ENCODE measurements around the gene SH3GL3.

Gene SH3GL3

DNA sequence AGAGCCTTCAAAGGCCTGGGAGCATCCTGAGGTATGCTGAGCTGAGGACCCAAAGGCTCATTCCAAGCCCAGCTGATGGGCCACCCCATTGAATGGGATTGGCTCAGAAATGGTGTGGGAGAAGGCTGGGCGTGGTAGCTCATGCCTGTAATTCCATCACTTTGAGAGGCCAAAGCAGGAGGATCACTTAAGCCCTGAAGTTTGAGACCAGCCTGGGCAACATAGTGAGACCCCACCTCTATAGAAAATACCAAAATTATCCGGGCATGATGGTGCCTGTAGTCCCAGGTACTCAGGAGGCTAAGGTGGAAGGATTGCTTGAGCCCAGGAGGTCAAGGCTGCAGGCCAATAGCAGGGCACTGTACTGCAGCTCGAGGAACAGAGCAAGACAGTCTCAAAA lies 163.0 kb downstream of the SH3GL3 start:
- no peaks in the 10 kb centered on the region for H3K9me3 ChIP-seq (replicated peaks in 1 of 2; ENCODE audit: control insufficient read depth in 2 of 2, insufficient read depth in 1 of 2, low read depth in 1 of 2, low read length in 2 of 2)
- H2AFZ ChIP-seq (ENCODE audit: low read length) = no peak overlapping the region
- H2BK5ac ChIP-seq (ENCODE audit: low read length) = no peak overlapping the region
- no peak overlapping the region for H2BK12ac ChIP-seq (ENCODE audit: low read length)
- H3K79me1 ChIP-seq (ENCODE audit: low read depth, low read length) = no peaks in the 10 kb centered on the region
- no peak overlapping the region for H3K9ac ChIP-seq (ENCODE audit: low read depth, low read length, poor library complexity)
- H3K4me3 ChIP-seq (ENCODE audit: low read length in 2 of 2) = no peak overlapping the region
- no peak overlapping the region for H3K4me2 ChIP-seq (ENCODE audit: insufficient read depth, low read length, poor library complexity, severe bottlenecking)
- H3K27me3 ChIP-seq (ENCODE audit: control insufficient read depth in 3 of 3, insufficient read depth in 3 of 3, low read depth in 1 of 3, low read length in 3 of 3) = no peaks in the 10 kb centered on the region
- H3K23ac ChIP-seq (ENCODE audit: low read depth, low read length, poor library complexity) = no peak overlapping the region
- H2AK5ac ChIP-seq (ENCODE audit: low read depth, low read length) = no peak overlapping the region
- no CpG with 5 or more reads among the region's 3 CpGs for WGBS, 2 donors (ENCODE audit: extremely low coverage in 2 of 2, insufficient read length in 2 of 2, insufficient replicate concordance in 1 of 2)
- H3K4me1 ChIP-seq (ENCODE audit: control insufficient read depth in 2 of 2, insufficient read depth in 1 of 2, low read depth in 1 of 2, low read length in 2 of 2) = no peaks in the 10 kb centered on the region
- no peak overlapping the region for H4K91ac ChIP-seq (ENCODE audit: low read depth, low read length, poor library complexity)
- no peak overlapping the region for H3K14ac ChIP-seq (ENCODE audit: low read length)
- H4K8ac ChIP-seq (ENCODE audit: low read depth, low read length) = no peak overlapping the region
- DNase-seq (ENCODE audit: low spot score) = no peak
- no peak overlapping the region for H2BK15ac ChIP-seq (ENCODE audit: low read length)
- H3K18ac ChIP-seq (ENCODE audit: low read length) = no peak overlapping the region
- H3K27ac ChIP-seq (replicated peaks; ENCODE audit: low read length) = no peak overlapping the region
- no peak overlapping the region for H2BK120ac ChIP-seq (ENCODE audit: low read depth, low read length)
- no peaks in the 10 kb centered on the region for H3K36me3 ChIP-seq (replicated peaks in 1 of 2; ENCODE audit: control insufficient read depth in 2 of 2, insufficient read depth in 2 of 2, low read length in 2 of 2)
- H3K4ac ChIP-seq (ENCODE audit: low read length) = no peak overlapping the region

DNA sequence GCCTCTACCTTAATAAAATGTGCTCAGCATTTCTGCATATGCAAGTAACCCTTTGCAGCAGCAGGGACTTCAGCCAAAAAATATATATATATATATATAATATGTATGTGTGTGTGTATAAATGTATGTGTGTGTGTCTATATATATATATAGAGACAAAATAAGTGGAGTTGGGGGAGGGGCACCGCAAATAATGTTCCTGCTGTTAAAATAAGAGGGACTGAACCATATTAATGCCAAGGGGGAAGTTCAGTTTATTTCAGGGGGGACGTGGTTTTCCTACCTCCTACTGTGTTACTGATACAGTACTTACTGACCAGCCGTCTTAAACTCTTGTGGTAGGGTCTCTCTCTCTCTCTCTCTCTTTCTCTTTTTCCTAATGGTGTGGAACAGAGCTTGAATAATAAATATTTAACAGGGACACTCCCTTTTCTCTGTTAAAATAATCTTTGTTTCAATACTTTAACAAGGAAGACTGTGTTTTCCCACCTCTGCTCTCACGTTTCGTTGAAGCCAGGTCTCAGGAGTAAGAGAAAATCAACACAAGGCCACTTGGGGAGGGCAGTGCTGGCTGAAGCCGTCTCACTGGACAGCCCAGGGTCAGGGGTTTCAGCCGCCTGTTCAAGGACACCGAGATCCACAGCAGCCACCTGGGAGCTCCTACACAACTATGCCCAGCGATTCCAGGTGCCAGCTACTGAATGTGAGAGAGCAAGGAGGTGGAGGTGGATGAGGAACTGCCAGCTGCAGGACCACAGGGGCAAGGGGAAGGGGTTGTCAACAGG lies 164.0 kb downstream of the SH3GL3 start:
- H3K27me3 ChIP-seq (ENCODE audit: control insufficient read depth in 3 of 3, insufficient read depth in 3 of 3, low read depth in 1 of 3, low read length in 3 of 3) = no peaks in the 10 kb centered on the region
- no peaks in the 10 kb centered on the region for H3K9me3 ChIP-seq (replicated peaks in 1 of 2; ENCODE audit: control insufficient read depth in 2 of 2, insufficient read depth in 1 of 2, low read depth in 1 of 2, low read length in 2 of 2)
- no peak overlapping the region for H4K91ac ChIP-seq (ENCODE audit: low read depth, low read length, poor library complexity)

DNA sequence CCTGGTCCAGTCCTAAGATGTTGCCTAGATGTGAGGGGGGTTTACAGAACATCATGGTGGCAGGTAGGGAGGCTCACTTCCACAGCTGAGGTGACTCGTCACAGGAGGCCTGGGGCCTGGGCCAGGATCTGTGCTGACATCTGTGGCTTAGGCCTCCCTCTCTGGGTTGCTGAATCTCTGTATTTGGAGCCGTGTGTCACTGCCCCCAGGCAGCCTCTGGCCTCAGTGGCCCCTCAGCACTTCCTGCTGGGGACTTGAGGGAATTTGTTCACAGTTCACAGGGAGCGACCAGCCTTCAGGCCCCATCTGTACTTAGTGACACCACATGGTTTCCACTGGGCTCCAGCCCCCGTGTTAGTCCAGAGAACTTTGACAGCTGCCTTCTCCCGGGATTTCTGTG lies 165.1 kb downstream of the SH3GL3 start:
- Histone ChIP-seq H3K9ac (ENCODE audit: low read depth, low read length, poor library complexity) (no peak overlapping the region), H3K4me3 (ENCODE audit: low read length in 2 of 2) (no peak overlapping the region), H3K23ac (ENCODE audit: low read depth, low read length, poor library complexity) (no peak overlapping the region), H2AK5ac (ENCODE audit: low read depth, low read length) (no peak overlapping the region), H2AFZ (ENCODE audit: low read length) (no peak overlapping the region), H2BK15ac (ENCODE audit: low read length) (no peak overlapping the region), H3K27me3 (ENCODE audit: control insufficient read depth in 3 of 3, insufficient read depth in 3 of 3, low read depth in 1 of 3, low read length in 3 of 3) (no peaks in the 10 kb centered on the region), H3K27ac (replicated peaks; ENCODE audit: low read length) (no peak overlapping the region), H3K9me3 (replicated peaks in 1 of 2; ENCODE audit: control insufficient read depth in 2 of 2, insufficient read depth in 1 of 2, low read depth in 1 of 2, low read length in 2 of 2) (no peaks in the 10 kb centered on the region), H3K4me1 (ENCODE audit: control insufficient read depth in 2 of 2, insufficient read depth in 1 of 2, low read depth in 1 of 2, low read length in 2 of 2) (no peaks in the 10 kb centered on the region), H2BK5ac (ENCODE audit: low read length) (no peak overlapping the region), H4K91ac (ENCODE audit: low read depth, low read length, poor library complexity) (no peak overlapping the region), H4K8ac (ENCODE audit: low read depth, low read length) (no peak overlapping the region), H3K14ac (ENCODE audit: low read length) (no peak overlapping the region), H3K79me1 (ENCODE audit: low read depth, low read length) (no peaks in the 10 kb centered on the region), H3K4ac (ENCODE audit: low read length) (no peak overlapping the region), H3K18ac (ENCODE audit: low read length) (no peak overlapping the region), H3K4me2 (ENCODE audit: insufficient read depth, low read length, poor library complexity, severe bottlenecking) (no peak overlapping the region), H2BK120ac (ENCODE audit: low read depth, low read length) (no peak overlapping the region), H2BK12ac (ENCODE audit: low read length) (no peak overlapping the region), H3K36me3 (replicated peaks in 1 of 2; ENCODE audit: control insufficient read depth in 2 of 2, insufficient read depth in 2 of 2, low read length in 2 of 2) (no peaks in the 10 kb centered on the region)
- DNase-seq (ENCODE audit: low spot score) = no peak
- no CpG with 5 or more reads among the region's 5 CpGs for whole genome bisulfite sequencing, 2 donors (ENCODE audit: extremely low coverage in 2 of 2, insufficient read length in 2 of 2, insufficient replicate concordance in 1 of 2)

More for the DNA sequence above, 164.0 kb downstream of the SH3GL3 start:
- Histone ChIP-seq H3K4me3 (ENCODE audit: low read length in 2 of 2) (no peak overlapping the region), H2BK12ac (ENCODE audit: low read length) (no peak overlapping the region), H3K4me1 (ENCODE audit: control insufficient read depth in 2 of 2, insufficient read depth in 1 of 2, low read depth in 1 of 2, low read length in 2 of 2) (no peaks in the 10 kb centered on the region), H3K4me2 (ENCODE audit: insufficient read depth, low read length, poor library complexity, severe bottlenecking) (no peak overlapping the region), H3K23ac (ENCODE audit: low read depth, low read length, poor library complexity) (no peak overlapping the region), H3K18ac (ENCODE audit: low read length) (no peak overlapping the region), H3K14ac (ENCODE audit: low read length) (no peak overlapping the region), H2BK15ac (ENCODE audit: low read length) (no peak overlapping the region), H2AFZ (ENCODE audit: low read length) (no peak overlapping the region), H2BK120ac (ENCODE audit: low read depth, low read length) (no peak overlapping the region), H3K4ac (ENCODE audit: low read length) (no peak overlapping the region), H3K27ac (replicated peaks; ENCODE audit: low read length) (no peak overlapping the region), H4K8ac (ENCODE audit: low read depth, low read length) (no peak overlapping the region), H2BK5ac (ENCODE audit: low read length) (no peak overlapping the region), H3K79me1 (ENCODE audit: low read depth, low read length) (no peaks in the 10 kb centered on the region), H3K36me3 (replicated peaks in 1 of 2; ENCODE audit: control insufficient read depth in 2 of 2, insufficient read depth in 2 of 2, low read length in 2 of 2) (no peaks in the 10 kb centered on the region), H3K9ac (ENCODE audit: low read depth, low read length, poor library complexity) (no peak overlapping the region), H2AK5ac (ENCODE audit: low read depth, low read length) (no peak overlapping the region)
- no CpG with 5 or more reads among the region's 9 CpGs for WGBS, 2 donors (ENCODE audit: extremely low coverage in 2 of 2, insufficient read length in 2 of 2, insufficient replicate concordance in 1 of 2)
- DNase-seq (ENCODE audit: low spot score) = no peak

DNA sequence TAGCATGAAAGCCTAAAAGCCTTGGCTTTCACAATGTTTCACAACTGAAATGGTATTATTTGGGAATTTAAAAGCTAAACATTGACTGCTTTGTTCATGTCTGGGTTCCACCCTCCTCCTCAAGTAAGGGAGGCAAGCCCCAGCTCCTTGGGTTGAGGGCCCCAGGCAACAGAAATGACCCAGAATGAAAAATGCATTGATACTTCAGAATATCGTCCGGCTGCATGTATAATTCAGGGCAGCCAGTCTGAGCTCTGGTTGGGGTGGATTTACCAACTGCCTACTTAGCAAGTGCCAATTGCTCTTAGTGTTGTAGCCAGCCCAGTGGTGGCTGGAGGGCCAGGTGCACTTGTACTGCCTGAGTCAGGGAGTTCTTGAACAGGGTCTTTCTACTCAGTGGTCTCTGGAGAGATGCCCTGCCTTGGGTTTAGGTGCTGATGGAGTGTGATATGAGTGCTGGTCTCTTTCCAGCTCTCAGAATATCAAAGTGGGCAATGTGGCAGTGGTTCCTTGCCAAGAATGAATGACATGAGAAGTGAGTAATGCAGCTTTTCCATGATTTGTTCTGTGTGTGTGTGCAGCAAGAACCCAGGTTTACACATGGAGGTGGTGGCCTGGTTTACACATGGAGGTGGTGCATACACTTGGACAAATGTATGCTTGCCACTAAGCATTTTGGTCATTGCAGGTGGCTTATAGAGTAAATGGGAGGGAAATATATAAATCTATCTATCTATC lies 165.9 kb downstream of the SH3GL3 start:
- H3K4me3 ChIP-seq (ENCODE audit: low read length in 2 of 2) = no peak overlapping the region
- no peak overlapping the region for H2AK5ac ChIP-seq (ENCODE audit: low read depth, low read length)
- H3K23ac ChIP-seq (ENCODE audit: low read depth, low read length, poor library complexity) = no peak overlapping the region
- H3K9me3 ChIP-seq (replicated peaks in 1 of 2; ENCODE audit: control insufficient read depth in 2 of 2, insufficient read depth in 1 of 2, low read depth in 1 of 2, low read length in 2 of 2) = no peaks in the 10 kb centered on the region
- no peak overlapping the region for H3K4me2 ChIP-seq (ENCODE audit: insufficient read depth, low read length, poor library complexity, severe bottlenecking)
- no peak overlapping the region for H2BK120ac ChIP-seq (ENCODE audit: low read depth, low read length)
- H2BK15ac ChIP-seq (ENCODE audit: low read length) = no peak overlapping the region
- no peak overlapping the region for H3K18ac ChIP-seq (ENCODE audit: low read length)
- no peak overlapping the region for H2AFZ ChIP-seq (ENCODE audit: low read length)
- H3K79me1 ChIP-seq (ENCODE audit: low read depth, low read length) = no peaks in the 10 kb centered on the region
- no peak overlapping the region for H3K14ac ChIP-seq (ENCODE audit: low read length)
- no peak overlapping the region for H4K8ac ChIP-seq (ENCODE audit: low read depth, low read length)
- H3K27ac ChIP-seq (replicated peaks; ENCODE audit: low read length) = no peak overlapping the region
- H2BK12ac ChIP-seq (ENCODE audit: low read length) = no peak overlapping the region
- H3K27me3 ChIP-seq (ENCODE audit: control insufficient read depth in 3 of 3, insufficient read depth in 3 of 3, low read depth in 1 of 3, low read length in 3 of 3) = no peaks in the 10 kb centered on the region
- no CpG with 5 or more reads among the region's 2 CpGs for WGBS, 2 donors (ENCODE audit: extremely low coverage in 2 of 2, insufficient read length in 2 of 2, insufficient replicate concordance in 1 of 2)
- H3K9ac ChIP-seq (ENCODE audit: low read depth, low read length, poor library complexity) = no peak overlapping the region
- H2BK5ac ChIP-seq (ENCODE audit: low read length) = no peak overlapping the region
- H4K91ac ChIP-seq (ENCODE audit: low read depth, low read length, poor library complexity) = no peak overlapping the region
- no peaks in the 10 kb centered on the region for H3K4me1 ChIP-seq (ENCODE audit: control insufficient read depth in 2 of 2, insufficient read depth in 1 of 2, low read depth in 1 of 2, low read length in 2 of 2)
- DNase-seq (ENCODE audit: low spot score) = no peak
- no peaks in the 10 kb centered on the region for H3K36me3 ChIP-seq (replicated peaks in 1 of 2; ENCODE audit: control insufficient read depth in 2 of 2, insufficient read depth in 2 of 2, low read length in 2 of 2)
- no peak overlapping the region for H3K4ac ChIP-seq (ENCODE audit: low read length)

Measured in neuronal stem cell (in vitro differentiated cells).